Anterior cingulate cortex (tissue), 58 donors: ENCODE measurements around the gene HRH3.
A peak's percentile ranks its signal among the peaks of the same experiment; 100 is the strongest.

Source experiments
- DNase-seq, 58 donors: peaks; one replicate each; lab custom pipeline; 2025; lab: John Stamatoyannopoulos, UW

The HRH3 gene

GRCh38 chr20:62202676-62203377, 17.3 kb downstream of the HRH3 start:
- no peak for DNase-seq

GRCh38 chr20:62202083-62202395, 18.0 kb downstream of the HRH3 start:
- no peak for DNase-seq

- no peak for DNase-seq
Observed at GRCh38 chr20:62201173-62202082, 18.6 kb downstream of the HRH3 start.

- no peak for DNase-seq
Observed at GRCh38 chr20:62200491-62201172, 19.4 kb downstream of the HRH3 start.

- no peak for DNase-seq
Observed at GRCh38 chr20:62198931-62199330, 21.1 kb downstream of the HRH3 start.

GRCh38 chr20:62198496-62198895, 21.6 kb downstream of the HRH3 start:
- no peak for DNase-seq

- no peak for DNase-seq
Observed at GRCh38 chr20:62197801-62198200, 22.3 kb downstream of the HRH3 start.

GRCh38 chr20:62197311-62197710, 22.8 kb downstream of the HRH3 start:
- DNase-seq: no peak

- DNase-seq: no peak
Observed at GRCh38 chr20:62196286-62196685, 23.8 kb downstream of the HRH3 start.

GRCh38 chr20:62195736-62196135, 24.3 kb downstream of the HRH3 start:
- no peak for DNase-seq

GRCh38 chr20:62195075-62195405, 25.0 kb downstream of the HRH3 start:
- no peak for DNase-seq

GRCh38 chr20:62193079-62194025, 26.7 kb downstream of the HRH3 start:
- peak in 1 of 58 donors; percentile 2 for DNase-seq

GRCh38 chr20:62192635-62193034, 27.4 kb downstream of the HRH3 start:
- DNase-seq: no peak

GRCh38 chr20:62191781-62192559, 28.1 kb downstream of the HRH3 start:
- peak in 5 of 58 donors; percentile 10 to 39 (median 18) for DNase-seq

- DNase-seq: no peak
Observed at GRCh38 chr20:62190639-62191411, 29.3 kb downstream of the HRH3 start.

- no peak for DNase-seq
Observed at GRCh38 chr20:62186887-62187866, 32.9 kb downstream of the HRH3 start.

- DNase-seq: no peak
Observed at GRCh38 chr20:62186096-62186426, 34.0 kb downstream of the HRH3 start.
